GM12891 (cell line): Measurements from ENCODE around the gene BICRAL.
"Not testable (repeated sequence)": the region's sequence is repeated elsewhere in the genome, so short reads cannot be mapped to it uniquely, and the experiment has no call there.

Experiments
- POLR2A ChIP-seq: IDR thresholded peaks from 2 replicates; pipeline ENCODE4 v1.6.1; 2011; ENCODE audit warnings: low read depth, low read length, control low read depth
- POLR2AphosphoS5 ChIP-seq: IDR thresholded peaks from 2 replicates; pipeline ENCODE4 v1.6.1; 2011; ENCODE audit warnings: low read depth, low read length, control low read depth
- TAF1 ChIP-seq: IDR thresholded peaks from 2 replicates; pipeline ENCODE4 v1.6.1; 2011; ENCODE audit warnings: low read depth, low read length, control low read depth

DNA sequence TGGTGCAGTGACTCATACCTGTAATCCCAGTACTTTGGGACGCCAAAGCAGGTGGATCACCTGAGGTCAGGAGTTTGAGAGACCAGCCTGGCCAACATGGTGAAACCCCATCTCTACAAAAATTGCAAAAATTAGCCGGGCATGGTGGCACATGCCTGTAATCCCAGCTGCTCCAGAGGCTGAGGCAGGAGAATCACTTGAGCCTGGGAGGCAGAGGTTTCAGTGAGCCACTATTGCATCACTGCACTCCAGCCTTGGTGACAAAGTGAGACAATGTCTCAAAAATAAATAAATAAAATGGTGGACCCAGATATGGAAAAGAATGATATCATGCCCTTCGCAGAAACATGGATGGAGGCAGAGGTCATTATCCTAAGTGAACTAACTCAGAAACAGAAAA, 15.8 kb downstream of the BICRAL start:
- not testable (repeated sequence) for TF ChIP-seq POLR2AphosphoS5, POLR2A, TAF1
